OCI-LY3 (cell line): ENCODE results near the gene MTCL3.

ENCODE experiments used
- CTCF ChIP-seq: fragments of 200-600, 300-600 bp; sonication (generic); IDR thresholded peaks from 2 replicates; pipeline ENCODE4 v1.5.1; 2014; ENCODE audit warnings: antibody characterized with exemption, low read length, low read depth
- EZH2phosphoT487 ChIP-seq: fragments of 200-600 bp; shearing (Covaris generic); IDR thresholded peaks from 2 replicates; pipeline ENCODE4 v1.6.1; 2018; ENCODE audit warnings: antibody characterized with exemption, mixed run types, low read depth

- TF ChIP-seq CTCF = no peak
- TF ChIP-seq EZH2phosphoT487 = no peak
These were observed 16.1 kb downstream of the MTCL3 start for GRCh38 chr6:127503022-127503421.
